SK-N-SH (cell line): ENCODE results near the gene TSTD1. TPM values are rescaled to one million over a fixed set of nuclear protein-coding genes. Genes with fewer than 3 reads are reported as not detected.

Source experiments
- CTCF ChIA-PET: fragments of 300-600, 350-600 bp; formaldehyde crosslinking; extraction: SDS; loops from one replicate; lab custom pipeline; 2021; lab: Yijun Ruan, JAX
- POLR2A ChIA-PET: fragments of 350-600 bp; sonication (Branson Sonifier 250); formaldehyde crosslinking; extraction: SDS; loops from one replicate; lab custom pipeline; 2020; ENCODE audit warnings: antibody characterized with exemption, inconsistent platforms; lab: Yijun Ruan, JAX
- DNase-seq: peaks from one replicate; pipeline ENCODE4 v3.0.0; 2012
- H2AFZ ChIP-seq: fragments of 200-600 bp; sonication (generic); 2 replicates; pipeline ENCODE4 v1.8.1; 2016; ENCODE audit warnings: antibody characterized with exemption, mild to moderate bottlenecking, low read depth
- H3F3A ChIP-seq: fragments of 200-600 bp; sonication (generic); replicated peaks from 2 replicates; pipeline ENCODE3; 2016; ENCODE audit warnings: antibody characterized with exemption, mild to moderate bottlenecking; ENCODE audit not compliant: insufficient read depth
- H3K27ac ChIP-seq, 2 experiments: fragments of 200-500 bp in 1 of 2; fragments of 200-600 bp in 1 of 2; sonication (Bioruptor generic) in 1 of 2; sonication (generic), shearing (Covaris generic) in 1 of 2; 2 replicates each; pipeline versions ENCODE4 v1.5.1 to v1.6.1; 2014 to 2016; ENCODE audit warnings: low read depth in 2 of 2, inconsistent platforms in 1 of 2, low read length in 1 of 2, mild to moderate bottlenecking in 1 of 2, mixed read lengths in 1 of 2
- H3K27me3 ChIP-seq: fragments of 200-600 bp; sonication (generic), shearing (Covaris generic); 2 replicates; pipeline ENCODE4 v1.6.1; 2016; ENCODE audit warnings: mixed run types; ENCODE audit not compliant: insufficient read depth
- H3K36me3 ChIP-seq, 2 experiments: fragments of 200-500 bp in 1 of 2; fragments of 200-600 bp in 1 of 2; sonication (Bioruptor generic) in 1 of 2; sonication (generic) in 1 of 2; replicated peaks in 1 of 2; 2 replicates each; pipeline versions ENCODE3 to v1.5.1; 2014 to 2016; ENCODE audit warnings: low read length in 1 of 2, mild to moderate bottlenecking in 1 of 2; ENCODE audit not compliant: insufficient read depth in 2 of 2, control insufficient read depth in 1 of 2
- H3K4me1 ChIP-seq, 2 experiments: fragments of 200-500 bp in 1 of 2; fragments of 200-600 bp in 1 of 2; sonication (Bioruptor generic) in 1 of 2; sonication (generic), shearing (Covaris generic) in 1 of 2; 2 replicates each; pipeline versions ENCODE4 v1.5.1 to v1.6.1; 2014 to 2016; ENCODE audit warnings: low read depth in 1 of 2, low read length in 1 of 2, mixed run types in 1 of 2; ENCODE audit not compliant: insufficient read depth in 2 of 2, control insufficient read depth in 1 of 2
- H3K4me2 ChIP-seq: fragments of 200-600 bp; sonication (generic), shearing (Covaris generic); 2 replicates; pipeline ENCODE4 v1.6.1; 2017; ENCODE audit warnings: mixed run types
- H3K4me3 ChIP-seq, 2 experiments: fragments of 200-500 bp in 1 of 2; fragments of 200-600 bp in 1 of 2; sonication (Bioruptor generic) in 1 of 2; sonication (generic), shearing (Covaris generic) in 1 of 2; 2 replicates each; pipeline versions ENCODE4 v1.5.1 to v1.8.1; 2014 to 2016; ENCODE audit warnings: low read depth in 2 of 2, inconsistent platforms in 1 of 2, low read length in 1 of 2, mild to moderate bottlenecking in 1 of 2, mixed read lengths in 1 of 2, moderate library complexity in 1 of 2
- H3K79me2 ChIP-seq: fragments of 200-600 bp; sonication (generic); 2 replicates; pipeline ENCODE4 v1.8.1; 2017; ENCODE audit warnings: mild to moderate bottlenecking; ENCODE audit not compliant: insufficient read depth
- H3K9ac ChIP-seq: fragments of 200-600 bp; sonication (generic); 2 replicates; pipeline ENCODE4 v1.6.1; 2017; ENCODE audit warnings: mixed run types
- H3K9me2 ChIP-seq: fragments of 200-600 bp; sonication (generic); 2 replicates; pipeline ENCODE4 v1.6.1; 2017; ENCODE audit warnings: mixed run types
- H3K9me3 ChIP-seq: fragments of 200-600 bp; sonication (generic); 2 replicates; pipeline ENCODE4 v1.6.1; 2017; ENCODE audit warnings: mixed run types, mild to moderate bottlenecking, moderate library complexity
- H4K20me1 ChIP-seq: fragments of 200-600 bp; sonication (generic); 2 replicates; pipeline ENCODE4 v1.6.1; 2017; ENCODE audit warnings: mild to moderate bottlenecking, mixed run types; ENCODE audit not compliant: insufficient read depth
- JUND ChIP-seq: IDR thresholded peaks from 2 replicates; pipeline ENCODE4 v1.4.0; 2012
- PBX3 ChIP-seq: IDR thresholded peaks from 2 replicates; pipeline ENCODE4; 2012
- POLR2AphosphoS5 ChIP-seq: IDR thresholded peaks from 2 replicates; pipeline ENCODE4 v1.6.1; 2012; ENCODE audit warnings: low read depth, low read length
- RFX5 ChIP-seq: IDR thresholded peaks from 2 replicates; pipeline ENCODE4 v1.6.1; 2012; ENCODE audit warnings: mild to moderate bottlenecking, improper control_type of control experiment, low read length
- SIN3A ChIP-seq: IDR thresholded peaks from 2 replicates; pipeline ENCODE4 v1.6.1; 2012; ENCODE audit warnings: low read depth, mild to moderate bottlenecking, low read length, moderate library complexity, borderline replicate concordance
- TAF1 ChIP-seq: IDR thresholded peaks from 2 replicates; pipeline ENCODE4 v1.6.1; 2012; ENCODE audit warnings: low read depth, mild to moderate bottlenecking, low read length, moderate library complexity, borderline replicate concordance
- YY1 ChIP-seq: IDR thresholded peaks from 2 replicates; pipeline ENCODE4 v1.4.0; 2012; ENCODE audit warnings: low read depth, mild to moderate bottlenecking
- WGBS: methylation state at CpG from one replicate; pipeline ENCODE4 v1.1.6; 2017; ENCODE audit warnings: low lambda C conversion rate; 5-methylcytosine and 5-hydroxymethylcytosine counted together
- polyA plus RNA-seq, 3 experiments: library from polyadenylated mRNA; depleted of rRNA; stranded (reverse); fragments of >200 nt; gene quantifications; 2 replicates each; pipeline ENCODE4 v1.2.3, GENCODE V29; 2012
- TF ChIP-seq, protein P1 (sequence below): fragments of 150-350 bp; IDR thresholded peaks from 2 replicates; pipeline ENCODE4 v1.6.1; 2017; ENCODE audit warnings: antibody characterized with exemption, low read length, low read depth, borderline replicate concordance
- TF ChIP-seq, protein P2 (sequence below): fragments of 200-600 bp; sonication (generic); IDR thresholded peaks from 2 replicates; pipeline ENCODE4 v1.6.1; 2017; ENCODE audit warnings: antibody characterized with exemption, mild to moderate bottlenecking, moderate library complexity
- TF ChIP-seq, protein P3 (sequence below): IDR thresholded peaks from 2 replicates; pipeline ENCODE4 v1.4.0; 2012; ENCODE audit warnings: low read depth, borderline replicate concordance

Gene TSTD1
- polyA plus RNA-seq, 1 of the 3 experiments (the other 2 are of a cell fraction), result 93.9 TPM

DNA sequence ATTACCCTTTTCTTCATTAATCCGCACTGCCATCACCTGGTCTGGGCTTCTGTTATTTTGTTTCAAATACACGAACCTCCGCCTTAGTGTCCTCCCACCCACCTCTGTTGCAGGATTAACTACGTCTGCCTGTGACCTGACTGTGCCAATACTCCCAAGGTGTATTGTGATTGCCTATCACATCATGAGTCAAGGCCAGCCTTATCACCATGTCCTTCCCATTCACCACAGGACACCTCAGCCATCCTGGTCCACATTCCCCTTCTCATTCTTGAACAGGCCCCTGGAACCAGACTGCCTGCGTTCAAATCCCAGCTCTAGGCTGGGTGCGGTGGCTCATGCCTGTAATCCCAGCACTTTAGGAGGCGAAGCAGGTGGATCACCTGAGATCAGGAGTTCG is 32.2 kb downstream of the TSTD1 start (continued):
- TF ChIP-seq, protein P1, sequence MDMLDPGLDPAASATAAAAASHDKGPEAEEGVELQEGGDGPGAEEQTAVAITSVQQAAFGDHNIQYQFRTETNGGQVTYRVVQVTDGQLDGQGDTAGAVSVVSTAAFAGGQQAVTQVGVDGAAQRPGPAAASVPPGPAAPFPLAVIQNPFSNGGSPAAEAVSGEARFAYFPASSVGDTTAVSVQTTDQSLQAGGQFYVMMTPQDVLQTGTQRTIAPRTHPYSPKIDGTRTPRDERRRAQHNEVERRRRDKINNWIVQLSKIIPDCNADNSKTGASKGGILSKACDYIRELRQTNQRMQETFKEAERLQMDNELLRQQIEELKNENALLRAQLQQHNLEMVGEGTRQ, result no peak

DNA sequence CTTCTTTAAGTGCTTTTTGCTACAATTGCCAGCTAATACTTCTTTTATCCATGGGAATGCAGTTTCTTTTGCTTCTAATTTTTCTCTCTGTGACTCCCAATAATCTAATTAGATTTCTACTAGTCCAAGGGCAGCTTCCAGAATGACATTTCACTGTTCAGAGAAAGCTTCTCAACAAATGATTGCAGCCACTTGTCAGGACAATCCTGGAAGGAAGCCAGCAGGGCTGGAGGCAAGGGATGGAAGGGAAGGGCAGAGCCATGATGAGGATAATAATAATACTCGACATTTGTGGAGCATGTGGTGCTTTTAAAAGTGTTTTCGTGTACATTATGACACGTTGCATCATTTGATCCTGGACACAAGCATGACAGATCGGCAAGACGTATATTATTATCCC is 37.2 kb downstream of the TSTD1 start:
- Histone ChIP-seq H2AFZ (no peak overlapping the region), H4K20me1 (no peaks in the 10 kb centered on the region), H3K4me2 (no peak overlapping the region), H3K36me3 (no peaks in the 10 kb centered on the region), H3F3A (peaks cover under 1% of the 10 kb centered on the region), H3K9ac (no peak overlapping the region), H3K27me3 (no peaks in the 10 kb centered on the region), H3K27ac (no peak overlapping the region), H3K9me2 (no peaks in the 10 kb centered on the region), H3K4me3 (no peak overlapping the region), H3K4me1 (no peaks in the 10 kb centered on the region; a peak in 2 of 4 replicates), H3K9me3 (no peaks in the 10 kb centered on the region), H3K79me2 (no peaks in the 10 kb centered on the region)
- POLR2A ChIA-PET, result interaction anchor here (1.1 kb wide), 1 partner anchor 36 kb away, joined by 11 read pairs; no protein-coding TSS in a partner anchor
- 62% methylated on average over 5 of the region's 5 CpGs for WGBS
- TF ChIP-seq JUND, result no peak
- TF ChIP-seq, protein P2, sequence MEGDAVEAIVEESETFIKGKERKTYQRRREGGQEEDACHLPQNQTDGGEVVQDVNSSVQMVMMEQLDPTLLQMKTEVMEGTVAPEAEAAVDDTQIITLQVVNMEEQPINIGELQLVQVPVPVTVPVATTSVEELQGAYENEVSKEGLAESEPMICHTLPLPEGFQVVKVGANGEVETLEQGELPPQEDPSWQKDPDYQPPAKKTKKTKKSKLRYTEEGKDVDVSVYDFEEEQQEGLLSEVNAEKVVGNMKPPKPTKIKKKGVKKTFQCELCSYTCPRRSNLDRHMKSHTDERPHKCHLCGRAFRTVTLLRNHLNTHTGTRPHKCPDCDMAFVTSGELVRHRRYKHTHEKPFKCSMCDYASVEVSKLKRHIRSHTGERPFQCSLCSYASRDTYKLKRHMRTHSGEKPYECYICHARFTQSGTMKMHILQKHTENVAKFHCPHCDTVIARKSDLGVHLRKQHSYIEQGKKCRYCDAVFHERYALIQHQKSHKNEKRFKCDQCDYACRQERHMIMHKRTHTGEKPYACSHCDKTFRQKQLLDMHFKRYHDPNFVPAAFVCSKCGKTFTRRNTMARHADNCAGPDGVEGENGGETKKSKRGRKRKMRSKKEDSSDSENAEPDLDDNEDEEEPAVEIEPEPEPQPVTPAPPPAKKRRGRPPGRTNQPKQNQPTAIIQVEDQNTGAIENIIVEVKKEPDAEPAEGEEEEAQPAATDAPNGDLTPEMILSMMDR, result no peak
- no peak for TF ChIP-seq RFX5
- TF ChIP-seq SIN3A, result no peak
- TF ChIP-seq YY1, result no peak
- TF ChIP-seq, protein P3, sequence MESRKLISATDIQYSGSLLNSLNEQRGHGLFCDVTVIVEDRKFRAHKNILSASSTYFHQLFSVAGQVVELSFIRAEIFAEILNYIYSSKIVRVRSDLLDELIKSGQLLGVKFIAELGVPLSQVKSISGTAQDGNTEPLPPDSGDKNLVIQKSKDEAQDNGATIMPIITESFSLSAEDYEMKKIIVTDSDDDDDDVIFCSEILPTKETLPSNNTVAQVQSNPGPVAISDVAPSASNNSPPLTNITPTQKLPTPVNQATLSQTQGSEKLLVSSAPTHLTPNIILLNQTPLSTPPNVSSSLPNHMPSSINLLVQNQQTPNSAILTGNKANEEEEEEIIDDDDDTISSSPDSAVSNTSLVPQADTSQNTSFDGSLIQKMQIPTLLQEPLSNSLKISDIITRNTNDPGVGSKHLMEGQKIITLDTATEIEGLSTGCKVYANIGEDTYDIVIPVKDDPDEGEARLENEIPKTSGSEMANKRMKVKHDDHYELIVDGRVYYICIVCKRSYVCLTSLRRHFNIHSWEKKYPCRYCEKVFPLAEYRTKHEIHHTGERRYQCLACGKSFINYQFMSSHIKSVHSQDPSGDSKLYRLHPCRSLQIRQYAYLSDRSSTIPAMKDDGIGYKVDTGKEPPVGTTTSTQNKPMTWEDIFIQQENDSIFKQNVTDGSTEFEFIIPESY, result no peak
- no peak for TF ChIP-seq PBX3
- no peak for TF ChIP-seq TAF1
- no peak for TF ChIP-seq POLR2AphosphoS5
- DNase-seq, result no peak
- CTCF ChIA-PET, result interaction anchor here (0.9 to 3.7 kb wide), 5 partner anchors 11 to 96 kb away, joined by 3 to 23 read pairs (median 4); no protein-coding TSS in a partner anchor
